WTC11 (cell line): ENCODE data around the gene C9orf50.

Source experiments
- ETV6 ChIP-seq: sonication (generic); formaldehyde crosslinking; IDR thresholded peaks from 2 replicates; pipeline ENCODE4 v1.8.1; 2022; ENCODE audit warnings: mild to moderate bottlenecking, missing genetic modification reagents
- MYBL2 ChIP-seq: sonication (generic); formaldehyde crosslinking; IDR thresholded peaks from 2 replicates; pipeline ENCODE4 v1.8.1; 2023; ENCODE audit warnings: mild to moderate bottlenecking, moderate library complexity, missing genetic modification reagents
- TEAD4 ChIP-seq: sonication (generic); formaldehyde crosslinking; IDR thresholded peaks from 2 replicates; pipeline ENCODE4 v1.8.0; 2022; ENCODE audit warnings: mild to moderate bottlenecking, missing genetic modification reagents
- ZNF121 ChIP-seq: sonication (generic); formaldehyde crosslinking; IDR thresholded peaks from 2 replicates; pipeline ENCODE4 v1.8.0; 2023; ENCODE audit warnings: missing genetic modification reagents
- ZNF232 ChIP-seq: sonication (generic); formaldehyde crosslinking; IDR thresholded peaks from 2 replicates; pipeline ENCODE4 v1.8.0; 2022; ENCODE audit warnings: mild to moderate bottlenecking, missing genetic modification reagents
- ZNF425 ChIP-seq: fragments of 250-450 bp; sonication (Bioruptor Pico); conservative IDR thresholded peaks from 2 replicates; pipeline ENCODE4 v1.9.0; 2021; ENCODE audit warnings: mild to moderate bottlenecking
- TF ChIP-seq, protein P1 (sequence below): fragments of 200-600 bp; IDR thresholded peaks from 2 replicates; pipeline ENCODE4 v1.8.0; 2022; ENCODE audit warnings: antibody characterized with exemption
- TF ChIP-seq, protein P2 (sequence below): sonication (generic); formaldehyde crosslinking; IDR thresholded peaks from 2 replicates; pipeline ENCODE4 v1.8.1; 2022; ENCODE audit warnings: missing genetic modification reagents, borderline replicate concordance

DNA sequence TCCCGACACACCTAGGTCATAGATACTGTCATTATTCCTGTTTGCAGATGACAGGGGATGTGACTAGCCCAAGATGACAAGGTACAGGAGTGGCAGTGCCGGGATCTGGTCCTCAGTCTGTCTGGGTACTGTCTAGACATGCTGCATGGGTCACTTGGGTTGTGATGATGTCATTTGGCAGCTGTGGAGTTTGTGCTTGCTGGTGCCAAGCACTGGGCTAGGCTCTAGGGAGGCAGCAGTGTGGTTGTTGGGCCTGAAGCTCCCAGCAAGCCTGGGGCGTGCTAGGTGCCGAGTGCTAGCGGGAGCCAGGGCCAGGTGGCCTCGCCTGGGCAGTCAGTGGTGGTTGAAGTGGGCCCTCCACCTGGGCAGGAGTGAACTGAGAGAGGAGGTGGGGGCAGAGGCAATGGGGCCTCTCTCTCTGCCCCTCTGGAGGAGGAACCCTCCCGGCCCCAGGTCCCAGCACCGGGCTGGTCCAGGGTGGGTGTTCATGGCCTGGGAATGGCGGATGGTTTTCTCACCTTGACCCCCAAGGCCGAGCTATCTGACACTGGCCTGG, 29.9 kb upstream of the C9orf50 start:
- TF ChIP-seq, protein P1, sequence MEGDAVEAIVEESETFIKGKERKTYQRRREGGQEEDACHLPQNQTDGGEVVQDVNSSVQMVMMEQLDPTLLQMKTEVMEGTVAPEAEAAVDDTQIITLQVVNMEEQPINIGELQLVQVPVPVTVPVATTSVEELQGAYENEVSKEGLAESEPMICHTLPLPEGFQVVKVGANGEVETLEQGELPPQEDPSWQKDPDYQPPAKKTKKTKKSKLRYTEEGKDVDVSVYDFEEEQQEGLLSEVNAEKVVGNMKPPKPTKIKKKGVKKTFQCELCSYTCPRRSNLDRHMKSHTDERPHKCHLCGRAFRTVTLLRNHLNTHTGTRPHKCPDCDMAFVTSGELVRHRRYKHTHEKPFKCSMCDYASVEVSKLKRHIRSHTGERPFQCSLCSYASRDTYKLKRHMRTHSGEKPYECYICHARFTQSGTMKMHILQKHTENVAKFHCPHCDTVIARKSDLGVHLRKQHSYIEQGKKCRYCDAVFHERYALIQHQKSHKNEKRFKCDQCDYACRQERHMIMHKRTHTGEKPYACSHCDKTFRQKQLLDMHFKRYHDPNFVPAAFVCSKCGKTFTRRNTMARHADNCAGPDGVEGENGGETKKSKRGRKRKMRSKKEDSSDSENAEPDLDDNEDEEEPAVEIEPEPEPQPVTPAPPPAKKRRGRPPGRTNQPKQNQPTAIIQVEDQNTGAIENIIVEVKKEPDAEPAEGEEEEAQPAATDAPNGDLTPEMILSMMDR: no peak
- no peak for TF ChIP-seq TEAD4
- no peak for TF ChIP-seq ZNF425 (CRISPR knock-in tag)
- TF ChIP-seq ZNF121: no peak
- no peak for TF ChIP-seq MYBL2 (CRISPR knock-in tag)
- TF ChIP-seq, protein P2, sequence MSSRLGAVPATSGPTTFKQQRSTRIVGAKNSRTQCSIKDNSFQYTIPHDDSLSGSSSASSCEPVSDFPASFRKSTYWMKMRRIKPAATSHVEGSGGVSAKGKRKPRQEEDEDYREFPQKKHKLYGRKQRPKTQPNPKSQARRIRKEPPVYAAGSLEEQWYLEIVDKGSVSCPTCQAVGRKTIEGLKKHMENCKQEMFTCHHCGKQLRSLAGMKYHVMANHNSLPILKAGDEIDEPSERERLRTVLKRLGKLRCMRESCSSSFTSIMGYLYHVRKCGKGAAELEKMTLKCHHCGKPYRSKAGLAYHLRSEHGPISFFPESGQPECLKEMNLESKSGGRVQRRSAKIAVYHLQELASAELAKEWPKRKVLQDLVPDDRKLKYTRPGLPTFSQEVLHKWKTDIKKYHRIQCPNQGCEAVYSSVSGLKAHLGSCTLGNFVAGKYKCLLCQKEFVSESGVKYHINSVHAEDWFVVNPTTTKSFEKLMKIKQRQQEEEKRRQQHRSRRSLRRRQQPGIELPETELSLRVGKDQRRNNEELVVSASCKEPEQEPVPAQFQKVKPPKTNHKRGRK (CRISPR knock-in tag): no peak
- no peak for TF ChIP-seq ZNF232 (CRISPR knock-in tag)
- TF ChIP-seq ETV6 (CRISPR knock-in tag): no peak
